Measurements from ENCODE around the gene GPC6.

Gene GPC6

DNA sequence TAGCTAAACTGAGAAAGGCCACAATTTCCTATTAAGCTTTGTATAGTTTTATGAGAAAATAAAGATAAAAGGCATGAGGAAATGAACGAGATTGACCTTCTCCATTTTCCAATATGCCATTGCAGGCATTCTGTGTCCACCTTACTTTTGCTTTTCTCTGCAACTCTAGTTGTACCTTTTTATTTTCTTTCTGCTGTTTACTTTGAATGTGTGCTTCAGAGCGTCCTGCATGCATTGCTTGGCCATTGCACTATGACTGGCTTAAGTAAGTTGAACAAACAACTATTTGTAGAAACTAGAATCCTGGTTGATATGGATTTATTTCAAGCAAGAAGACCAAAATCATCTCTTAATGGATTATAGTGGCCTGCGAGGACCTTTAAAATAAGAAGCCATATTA is 510.3 kb downstream of the GPC6 start:
- H3K4me3 ChIP-seq (ENCODE audit: low read depth, low read length) = no peak overlapping the region
- DNase-seq (ENCODE audit: low read depth) = no peak
- TF ChIP-seq MYC (IDR thresholded peaks at IDR 0.05; ENCODE audit: low read depth, low read length) (no peak), CTCF (IDR thresholded peaks at IDR 0.05; ENCODE audit: low read depth, low read length) (no peak), POLR2A (IDR thresholded peaks at IDR 0.05; ENCODE audit: extremely low read depth, insufficient read length) (no peak)
- TF ChIP-seq, protein P1, sequence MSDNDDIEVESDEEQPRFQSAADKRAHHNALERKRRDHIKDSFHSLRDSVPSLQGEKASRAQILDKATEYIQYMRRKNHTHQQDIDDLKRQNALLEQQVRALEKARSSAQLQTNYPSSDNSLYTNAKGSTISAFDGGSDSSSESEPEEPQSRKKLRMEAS (IDR thresholded peaks at IDR 0.05; ENCODE audit: low read depth, low read length) = no peak

DNA sequence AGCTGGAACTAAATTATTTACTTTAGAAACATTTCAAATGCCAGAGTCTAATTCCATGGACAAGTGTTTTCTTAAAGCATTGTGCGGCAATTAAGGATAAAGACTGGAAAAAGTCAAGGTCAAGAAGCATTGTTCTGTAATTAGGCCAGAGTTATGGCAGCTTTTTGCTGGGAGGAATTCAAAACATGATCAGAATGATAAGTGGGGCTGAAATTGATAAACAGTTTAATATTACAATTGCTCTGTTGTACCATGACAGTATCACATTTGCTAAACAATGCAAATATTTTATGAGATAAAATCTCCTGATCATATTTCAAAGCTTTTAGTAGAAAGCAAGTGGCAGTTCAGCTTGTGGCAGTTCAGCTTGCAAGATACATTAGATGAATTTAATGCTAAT is 513.7 kb downstream of the GPC6 start:
- TF ChIP-seq, protein P1 (IDR thresholded peaks at IDR 0.05; ENCODE audit: low read depth, low read length) = no peak
- TF ChIP-seq MYC (IDR thresholded peaks at IDR 0.05; ENCODE audit: low read depth, low read length) (no peak), POLR2A (IDR thresholded peaks at IDR 0.05; ENCODE audit: extremely low read depth, insufficient read length) (no peak), CTCF (IDR thresholded peaks at IDR 0.05; ENCODE audit: low read depth, low read length) (no peak)
- no peak overlapping the region for H3K4me3 ChIP-seq (ENCODE audit: low read depth, low read length)
- DNase-seq (ENCODE audit: low read depth) = no peak

DNA sequence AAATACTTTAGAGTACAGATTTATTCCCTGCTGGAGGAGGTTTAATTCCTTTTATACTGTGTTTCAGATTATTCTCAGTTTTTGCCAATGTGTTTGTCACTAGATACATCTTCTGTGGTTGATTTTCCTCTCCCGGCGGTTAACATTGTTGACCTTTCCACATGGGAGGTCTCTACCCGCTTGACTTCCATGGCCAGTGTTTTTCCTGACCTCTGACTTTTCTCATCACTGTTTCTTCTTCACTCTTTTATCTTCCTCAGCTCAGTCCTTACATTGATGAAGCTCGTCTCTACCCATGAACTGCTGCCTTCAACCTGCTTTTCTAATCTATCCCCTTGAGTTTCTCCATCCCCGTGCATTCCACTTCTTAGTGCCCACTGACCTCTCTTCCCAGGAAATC is 517.4 kb downstream of the GPC6 start:
- TF ChIP-seq MYC (IDR thresholded peaks at IDR 0.05; ENCODE audit: low read depth, low read length) = no peak
- no peak for TF ChIP-seq CTCF (IDR thresholded peaks at IDR 0.05; ENCODE audit: low read depth, low read length)
- TF ChIP-seq, protein P1 (IDR thresholded peaks at IDR 0.05; ENCODE audit: low read depth, low read length) = no peak
- TF ChIP-seq POLR2A (IDR thresholded peaks at IDR 0.05; ENCODE audit: extremely low read depth, insufficient read length) = no peak
- DNase-seq (ENCODE audit: low read depth) = no peak

GRCh38 chr13:93744886-93745285 is 518.3 kb downstream of the GPC6 start:
- TF ChIP-seq, protein P1 (IDR thresholded peaks at IDR 0.05; ENCODE audit: low read depth, low read length) = no peak
- no peak for TF ChIP-seq CTCF (IDR thresholded peaks at IDR 0.05; ENCODE audit: low read depth, low read length)
- TF ChIP-seq POLR2A (IDR thresholded peaks at IDR 0.05; ENCODE audit: extremely low read depth, insufficient read length) = no peak
- no peak for TF ChIP-seq MYC (IDR thresholded peaks at IDR 0.05; ENCODE audit: low read depth, low read length)
- no peak overlapping the region for H3K4me3 ChIP-seq (ENCODE audit: low read depth, low read length)
- no peak for DNase-seq (ENCODE audit: low read depth)

More for the DNA sequence above, 517.4 kb downstream of the GPC6 start:
- H3K4me3 ChIP-seq (ENCODE audit: low read depth, low read length) = no peak overlapping the region

- no peak for DNase-seq (ENCODE audit: low read depth)
- no peak overlapping the region for H3K4me3 ChIP-seq (ENCODE audit: low read depth, low read length)
- no peak for TF ChIP-seq MYC (IDR thresholded peaks at IDR 0.05; ENCODE audit: low read depth, low read length)
- no peak for TF ChIP-seq CTCF (IDR thresholded peaks at IDR 0.05; ENCODE audit: low read depth, low read length)
- TF ChIP-seq POLR2A (IDR thresholded peaks at IDR 0.05; ENCODE audit: extremely low read depth, insufficient read length) = no peak
- TF ChIP-seq, protein P1 (IDR thresholded peaks at IDR 0.05; ENCODE audit: low read depth, low read length) = no peak
Measured at GRCh38 chr13:93745884-93746283, 519.3 kb downstream of the GPC6 start.

DNA sequence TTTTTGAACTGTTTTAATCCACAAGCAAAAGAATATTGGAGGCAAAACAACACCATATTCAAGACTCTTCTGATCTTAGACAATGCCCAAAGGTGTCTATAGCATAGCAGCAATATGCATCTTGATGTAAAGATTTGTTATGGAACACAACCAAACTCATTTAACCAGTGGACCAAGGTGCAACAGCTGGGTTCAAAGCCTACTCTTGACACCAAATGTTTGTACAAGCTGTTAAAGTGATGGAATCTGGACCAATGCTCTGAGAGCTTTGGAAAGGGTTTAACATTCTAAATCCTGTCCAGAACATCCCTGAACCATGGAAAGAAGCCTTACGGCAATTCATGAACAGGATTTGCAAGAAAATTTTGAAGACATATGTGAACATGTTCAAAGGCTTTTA is 520.0 kb downstream of the GPC6 start:
- no peak for DNase-seq (ENCODE audit: low read depth)
- TF ChIP-seq CTCF (IDR thresholded peaks at IDR 0.05; ENCODE audit: low read depth, low read length) (no peak), POLR2A (IDR thresholded peaks at IDR 0.05; ENCODE audit: extremely low read depth, insufficient read length) (no peak), MYC (IDR thresholded peaks at IDR 0.05; ENCODE audit: low read depth, low read length) (no peak)
- TF ChIP-seq, protein P1 (IDR thresholded peaks at IDR 0.05; ENCODE audit: low read depth, low read length) = no peak
- no peak overlapping the region for H3K4me3 ChIP-seq (ENCODE audit: low read depth, low read length)

Measured in NB4 (cell line).